Stomach smooth muscle (tissue), 2 donors: ENCODE measurements around the gene PPP2R2D.

Experiments
- H3K27ac ChIP-seq: one replicate; pipeline ENCODE4 v1.7.0; 2013; ENCODE audit warnings: mild to moderate bottlenecking, low read length, inconsistent platforms
- H3K27me3 ChIP-seq, 2 donors: one replicate each; pipeline ENCODE4 v1.7.0; 2013; ENCODE audit warnings: low read length in 2 of 2; ENCODE audit not compliant: insufficient read depth in 2 of 2, control insufficient read depth in 1 of 2
- H3K36me3 ChIP-seq, 2 donors: one replicate each; pipeline ENCODE4 v1.7.0; 2013; ENCODE audit warnings: low read length in 2 of 2; ENCODE audit not compliant: control insufficient read depth in 2 of 2, insufficient read depth in 2 of 2
- H3K4me1 ChIP-seq: one replicate; pipeline ENCODE4 v1.7.0; 2013; ENCODE audit warnings: low read length; ENCODE audit not compliant: control insufficient read depth, insufficient read depth
- H3K4me3 ChIP-seq, 2 donors: one replicate each; pipeline ENCODE4 v1.7.0; 2013; ENCODE audit warnings: low read length in 2 of 2
- H3K9ac ChIP-seq, 2 donors: one replicate each; pipeline ENCODE4 v1.7.0; 2013; ENCODE audit warnings: low read length in 2 of 2, mild to moderate bottlenecking in 1 of 2
- H3K9me3 ChIP-seq, 2 donors: one replicate each; pipeline ENCODE4 v1.7.0; 2013; ENCODE audit warnings: low read length in 2 of 2; ENCODE audit not compliant: control insufficient read depth in 2 of 2
- donor health status: healthy.
- donor health status: Pancreatic carcinoma.

Gene PPP2R2D

DNA sequence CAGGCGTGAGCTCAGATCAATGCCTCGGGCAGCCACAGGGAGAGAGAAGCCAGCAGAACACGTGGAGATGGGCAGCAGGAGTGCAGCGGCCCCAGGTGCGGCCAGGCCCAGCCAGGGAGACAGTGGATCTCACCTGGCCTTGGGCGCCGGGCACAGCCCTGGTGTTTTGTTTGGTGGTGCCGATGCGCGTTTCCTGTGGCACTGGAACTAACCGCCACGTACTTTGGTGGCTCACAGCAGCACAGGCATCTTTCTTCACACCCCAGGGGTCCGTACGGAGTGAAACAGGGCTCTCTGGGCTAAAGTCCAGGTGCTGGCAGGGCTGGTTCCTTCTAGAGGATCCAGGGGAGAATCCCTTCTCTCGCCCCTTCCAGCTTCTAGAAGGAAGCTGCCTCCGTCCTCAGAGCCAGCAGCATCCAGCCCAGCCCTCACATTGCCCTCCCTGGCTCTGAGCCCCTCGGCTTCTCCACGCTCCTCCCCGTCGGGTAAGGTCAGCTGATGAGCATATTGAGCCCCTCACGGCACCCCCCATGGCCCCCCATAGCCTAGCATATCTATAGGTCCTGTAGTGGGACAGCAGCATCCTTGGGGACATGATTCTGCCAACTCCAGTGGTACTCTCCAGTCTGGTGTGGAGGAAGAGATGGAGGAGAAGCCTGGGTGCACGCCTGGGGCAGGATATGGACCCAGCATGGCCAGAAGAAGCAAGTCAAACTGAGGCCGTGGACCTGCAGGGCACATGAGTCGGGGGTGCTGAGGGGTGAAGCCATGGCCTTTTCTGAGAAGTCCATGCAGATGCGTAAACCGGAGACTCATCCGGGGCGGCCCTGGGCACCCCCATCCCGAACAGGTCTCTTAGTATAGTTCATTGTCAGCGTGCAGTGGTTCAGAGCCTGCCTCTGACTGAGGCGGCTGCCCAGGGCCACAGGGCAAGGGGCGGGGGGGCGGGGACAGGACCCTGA is 43.4 kb upstream of the PPP2R2D start:
- peaks cover 0 to 14% of the 10 kb centered on the region in 2 donors for H3K27me3 ChIP-seq
- no peak overlapping the region for H3K4me3 ChIP-seq
- no peak overlapping the region for H3K9ac ChIP-seq

GRCh38 chr10:131858118-131858515 is 42.7 kb upstream of the PPP2R2D start:
- no peak overlapping the region for H3K4me3 ChIP-seq
- H3K27ac ChIP-seq: no peak overlapping the region
- H3K27me3 ChIP-seq: peaks cover 0 to 14% of the 10 kb centered on the region in 2 donors
- H3K9ac ChIP-seq: no peak overlapping the region
- no peaks in the 10 kb centered on the region for H3K36me3 ChIP-seq
- H3K9me3 ChIP-seq: no peaks in the 10 kb centered on the region
- no peaks in the 10 kb centered on the region for H3K4me1 ChIP-seq

More for the DNA sequence above, 43.4 kb upstream of the PPP2R2D start:
- Histone ChIP-seq H3K36me3 (no peaks in the 10 kb centered on the region), H3K4me1 (no peaks in the 10 kb centered on the region), H3K27ac (no peak overlapping the region), H3K9me3 (no peaks in the 10 kb centered on the region)

DNA sequence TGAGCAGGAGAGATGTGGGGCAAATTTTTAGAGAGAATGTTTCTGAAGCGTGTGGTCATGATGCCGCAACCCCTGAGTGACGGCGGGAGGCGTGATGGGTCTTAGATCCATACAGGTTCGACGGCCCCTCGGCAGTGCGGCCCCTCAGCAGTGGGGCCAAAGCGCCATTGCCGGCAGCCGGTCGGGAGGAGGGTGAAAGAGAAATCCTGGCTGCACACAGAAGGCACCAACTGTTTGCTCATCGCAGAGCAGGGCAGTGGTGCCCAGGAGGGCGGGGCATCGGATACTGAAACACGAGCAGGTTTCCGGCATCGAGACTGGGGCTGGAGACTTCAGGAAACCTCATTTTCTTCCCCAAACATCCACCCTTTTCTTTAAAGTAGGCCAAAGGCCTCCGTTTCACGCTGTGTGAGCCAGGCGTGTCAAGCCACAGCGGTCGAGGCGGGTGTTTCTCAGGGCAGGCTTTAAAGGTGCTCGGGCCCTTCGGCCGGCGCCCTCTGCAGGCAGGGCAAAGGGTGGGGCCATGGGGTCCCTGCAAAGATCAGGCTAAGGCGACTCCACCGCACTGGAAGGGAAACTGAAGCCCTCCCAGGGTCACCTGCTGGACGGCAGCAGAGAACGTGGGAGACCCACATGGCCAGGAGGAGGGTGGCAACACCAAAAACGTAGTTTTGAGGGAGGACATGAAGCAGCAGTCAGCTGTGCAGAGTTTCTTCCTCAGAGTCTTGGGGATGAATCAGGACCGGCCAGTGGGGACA is 42.0 kb upstream of the PPP2R2D start:
- H3K36me3 ChIP-seq: no peaks in the 10 kb centered on the region
- H3K4me3 ChIP-seq: no peak overlapping the region
- no peak overlapping the region for H3K27ac ChIP-seq
- no peaks in the 10 kb centered on the region for H3K9me3 ChIP-seq
- H3K4me1 ChIP-seq: no peaks in the 10 kb centered on the region
- peaks cover 0 to 14% of the 10 kb centered on the region in 2 donors for H3K27me3 ChIP-seq
- H3K9ac ChIP-seq: no peak overlapping the region

DNA sequence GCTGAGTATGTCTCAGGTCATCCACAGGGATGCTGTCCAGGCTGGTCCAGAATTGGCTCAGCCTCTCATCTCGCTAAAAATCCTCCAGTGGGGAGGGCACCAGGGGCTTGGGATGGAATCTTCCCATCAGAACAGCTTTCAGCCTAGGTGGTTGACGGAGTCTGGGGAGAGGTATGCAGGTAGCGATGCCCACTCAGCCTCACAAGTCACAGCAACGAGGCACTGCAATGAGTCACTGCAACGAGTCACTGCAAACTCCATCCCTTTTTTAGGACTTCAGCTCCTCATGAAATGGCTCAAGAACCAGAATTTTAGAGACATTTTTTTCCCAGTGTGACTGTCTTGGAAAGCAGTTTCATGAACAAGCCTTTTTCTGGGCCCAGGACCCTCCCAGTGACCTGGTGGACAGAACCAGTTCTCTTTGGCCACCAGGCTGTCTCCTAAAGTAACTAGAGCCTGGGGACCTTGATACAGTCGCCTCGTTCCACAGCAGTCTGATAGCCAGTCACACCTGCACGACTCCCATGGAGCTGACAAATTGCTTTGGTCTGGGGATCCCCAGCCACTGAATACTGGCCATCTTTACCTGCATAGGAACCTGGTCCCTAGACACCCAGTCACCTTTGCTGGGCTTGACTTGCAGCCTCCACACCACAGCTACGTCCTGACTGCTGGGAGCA is 41.3 kb upstream of the PPP2R2D start:
- H3K9me3 ChIP-seq: no peaks in the 10 kb centered on the region
- H3K9ac ChIP-seq: no peak overlapping the region
- peaks cover 0 to 14% of the 10 kb centered on the region in 2 donors for H3K27me3 ChIP-seq
- H3K27ac ChIP-seq: no peak overlapping the region
- no peak overlapping the region for H3K4me3 ChIP-seq
- H3K4me1 ChIP-seq: no peaks in the 10 kb centered on the region
- no peaks in the 10 kb centered on the region for H3K36me3 ChIP-seq

DNA sequence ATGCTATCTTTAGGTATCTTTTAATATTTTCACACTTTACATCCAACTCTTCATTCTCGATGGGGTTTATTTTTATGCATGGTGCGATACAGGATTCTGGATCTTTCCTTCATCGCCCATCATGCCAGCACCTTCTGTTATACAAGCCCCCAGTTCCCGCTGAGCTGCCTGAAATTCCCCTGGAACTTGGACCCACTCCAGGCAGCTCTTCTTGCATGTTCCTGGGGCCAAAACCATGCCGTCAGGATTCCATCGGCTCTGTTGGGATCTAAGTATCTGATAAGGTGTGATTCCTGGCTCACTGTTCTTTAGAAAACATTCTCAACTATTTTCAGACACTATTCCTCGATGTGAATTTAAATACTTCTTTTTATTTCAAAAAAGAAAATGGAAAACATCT is 40.5 kb upstream of the PPP2R2D start:
- Histone ChIP-seq H3K9ac (no peak overlapping the region), H3K27ac (no peak overlapping the region), H3K4me3 (no peak overlapping the region), H3K27me3 (peaks cover 0 to 14% of the 10 kb centered on the region in 2 donors), H3K9me3 (no peaks in the 10 kb centered on the region), H3K4me1 (no peaks in the 10 kb centered on the region), H3K36me3 (no peaks in the 10 kb centered on the region)

DNA sequence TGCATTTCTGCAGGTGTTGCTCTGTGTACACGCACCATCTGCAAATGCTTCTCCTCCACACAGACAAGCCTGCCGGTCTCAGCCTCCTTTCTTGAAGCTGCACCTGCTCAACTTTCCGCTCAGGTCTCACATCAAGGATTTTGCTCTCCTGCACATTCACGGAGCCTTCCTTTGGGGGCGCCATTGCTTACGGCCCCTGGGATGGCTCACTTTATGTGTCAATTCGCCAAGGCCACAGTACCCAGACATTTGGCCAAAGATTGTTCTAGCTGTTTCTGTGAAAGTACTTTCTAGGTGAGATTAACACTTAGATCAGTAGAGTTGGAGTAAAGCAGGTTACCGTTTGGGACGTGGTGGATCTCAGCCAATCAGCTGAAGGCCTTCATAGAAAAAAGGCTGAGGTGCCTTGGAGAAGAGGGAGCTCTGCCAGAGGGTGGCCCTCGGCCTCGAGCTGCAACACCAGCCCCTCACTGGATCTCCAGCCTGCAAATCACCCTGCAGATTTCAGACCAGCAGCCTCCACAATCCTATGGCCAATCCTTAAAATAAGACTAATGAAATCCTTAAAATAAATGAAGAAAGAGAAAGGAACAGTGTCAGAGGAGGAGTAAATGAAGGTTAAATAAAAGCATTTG is 39.9 kb upstream of the PPP2R2D start:
- Histone ChIP-seq H3K27me3 (peaks cover 0 to 12% of the 10 kb centered on the region in 2 donors), H3K9me3 (no peaks in the 10 kb centered on the region), H3K9ac (no peak overlapping the region), H3K4me1 (no peaks in the 10 kb centered on the region), H3K27ac (no peak overlapping the region), H3K4me3 (no peak overlapping the region), H3K36me3 (no peaks in the 10 kb centered on the region)

DNA sequence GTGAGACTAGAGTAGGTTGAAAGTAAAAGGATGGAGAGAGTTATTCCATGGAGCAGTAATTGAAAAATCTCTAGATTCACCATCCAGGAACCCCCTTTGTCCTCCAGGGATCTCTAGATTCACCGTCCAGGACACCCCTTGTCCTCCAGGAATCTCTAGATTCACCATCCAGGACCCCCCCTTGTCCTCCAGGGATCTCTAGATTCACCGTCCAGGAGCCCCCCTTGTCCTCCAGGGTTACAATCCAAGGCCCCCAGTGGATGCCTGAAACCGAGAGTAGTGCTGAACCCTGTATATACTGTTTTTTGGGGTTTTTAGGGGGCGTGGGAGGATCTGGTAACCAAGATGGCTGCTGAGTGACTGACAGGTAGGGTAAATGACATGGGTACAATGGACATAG is 38.3 kb upstream of the PPP2R2D start:
- Histone ChIP-seq H3K4me3 (no peak overlapping the region), H3K9ac (no peak overlapping the region), H3K9me3 (no peaks in the 10 kb centered on the region), H3K36me3 (no peaks in the 10 kb centered on the region), H3K27me3 (peaks cover 0 to 8% of the 10 kb centered on the region in 2 donors), H3K27ac (no peak overlapping the region), H3K4me1 (no peaks in the 10 kb centered on the region)

GRCh38 chr10:131865223-131865917 is 35.4 kb upstream of the PPP2R2D start:
- H3K9ac ChIP-seq: no peak overlapping the region
- H3K4me3 ChIP-seq: no peak overlapping the region
- peaks cover 3 to 5% of the 10 kb centered on the region in 2 donors for H3K27me3 ChIP-seq
- H3K27ac ChIP-seq: no peak overlapping the region
- H3K4me1 ChIP-seq: no peaks in the 10 kb centered on the region
- no peaks in the 10 kb centered on the region for H3K9me3 ChIP-seq
- no peaks in the 10 kb centered on the region for H3K36me3 ChIP-seq

DNA sequence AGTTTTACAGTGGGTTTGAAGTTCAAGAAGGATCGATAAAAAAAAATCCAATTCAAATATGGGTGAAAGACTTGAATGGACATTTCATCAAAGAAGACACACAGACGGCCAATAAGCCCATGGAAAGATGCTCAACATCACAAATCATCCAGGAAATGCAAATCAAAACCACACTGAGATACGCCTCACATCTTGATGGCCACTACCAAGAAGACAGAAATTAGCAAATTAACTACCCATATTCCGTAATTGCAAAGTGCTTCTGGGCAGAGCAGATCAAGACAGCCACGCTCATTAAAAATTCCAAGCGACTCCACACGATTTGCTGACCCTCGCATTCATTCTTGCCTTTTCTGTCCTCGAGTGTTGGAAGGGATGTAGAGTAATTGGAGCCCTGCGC is 34.1 kb upstream of the PPP2R2D start:
- H3K4me1 ChIP-seq: no peaks in the 10 kb centered on the region
- H3K9me3 ChIP-seq: no peaks in the 10 kb centered on the region
- no peak overlapping the region for H3K27ac ChIP-seq
- no peak overlapping the region for H3K4me3 ChIP-seq
- peaks cover 4 to 5% of the 10 kb centered on the region in 2 donors for H3K27me3 ChIP-seq
- H3K36me3 ChIP-seq: no peaks in the 10 kb centered on the region
- no peak overlapping the region for H3K9ac ChIP-seq

DNA sequence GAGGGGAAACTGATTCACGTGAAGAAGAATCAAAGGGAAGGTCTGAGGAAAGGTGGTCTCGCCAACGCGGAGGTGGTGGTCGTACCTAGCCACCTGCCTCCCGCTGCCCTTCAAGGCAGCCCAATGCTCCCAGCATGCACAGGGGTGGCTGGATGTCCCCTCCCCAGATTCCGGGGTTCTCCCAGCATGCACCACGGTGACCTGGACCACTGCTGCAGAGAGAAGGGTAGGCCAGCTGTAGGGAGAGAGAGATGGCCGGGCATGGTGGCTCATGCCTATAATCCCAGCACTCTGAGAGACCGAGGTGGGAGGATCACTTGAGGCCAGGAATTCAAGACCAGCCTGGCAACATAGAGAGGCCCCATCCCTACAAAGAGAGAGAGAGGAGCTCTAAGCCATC is 32.4 kb upstream of the PPP2R2D start:
- H3K9ac ChIP-seq: no peak overlapping the region

More for the DNA sequence above, 32.4 kb upstream of the PPP2R2D start:
- H3K27ac ChIP-seq: no peak overlapping the region
- H3K9me3 ChIP-seq: no peaks in the 10 kb centered on the region
- H3K36me3 ChIP-seq: no peaks in the 10 kb centered on the region
- no peak overlapping the region for H3K4me3 ChIP-seq
- H3K27me3 ChIP-seq: peaks cover 11 to 14% of the 10 kb centered on the region in 2 donors
- H3K4me1 ChIP-seq: no peaks in the 10 kb centered on the region
